ENCODE results near the gene KLK2.

GRCh38 chr19:50835103-50835784 is 38.0 kb upstream of the KLK2 start:
- TF ChIP-seq EZH2 (conservative IDR thresholded peaks at IDR 0.05; ENCODE audit: low read depth, low read length): no peak
- TF ChIP-seq RORA (CRISPR knock-in tag; IDR thresholded peaks at IDR 0.05): no peak
- no peak for TF ChIP-seq CEBPB (IDR thresholded peaks at IDR 0.05; ENCODE audit: borderline replicate concordance, low read depth, low read length)
- TF ChIP-seq CTCF (CRISPR knock-in tag; IDR thresholded peaks at IDR 0.05): no peak
- no peak for TF ChIP-seq TAF1 (CRISPR knock-in tag; IDR thresholded peaks at IDR 0.05)

All from HepG2 (cell line).